GM21825 (cell line): ENCODE measurements around the gene HP1BP3.

ENCODE experiments used
- ATAC-seq: cut with Tn5 transposase; IDR thresholded peaks from one replicate; pipeline ENCODE4 v1.9.1; 2021; ENCODE audit warnings: mild to moderate bottlenecking, moderate library complexity; ENCODE audit not compliant: unreplicated experiment

The HP1BP3 gene

DNA sequence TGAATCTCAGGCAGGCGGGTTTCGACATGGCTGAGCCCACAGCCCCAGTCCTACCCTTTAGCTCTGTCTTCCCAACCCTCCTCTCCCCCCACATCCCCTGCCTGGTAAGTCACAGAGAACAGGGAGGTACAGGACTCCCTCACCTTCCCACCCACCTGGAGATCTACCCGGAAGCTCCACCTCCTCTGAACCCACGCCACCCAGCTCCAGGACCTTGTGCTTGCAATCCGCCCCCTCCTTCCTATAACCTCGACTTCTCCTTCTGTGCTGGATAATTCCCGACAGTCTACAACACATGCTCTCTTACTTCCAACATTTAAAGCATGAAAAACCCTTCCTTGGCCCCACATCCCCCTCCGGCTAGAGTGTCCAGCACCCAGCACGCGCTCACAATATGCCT is 91.6 kb downstream of the HP1BP3 start:
- no peak for ATAC-seq

DNA sequence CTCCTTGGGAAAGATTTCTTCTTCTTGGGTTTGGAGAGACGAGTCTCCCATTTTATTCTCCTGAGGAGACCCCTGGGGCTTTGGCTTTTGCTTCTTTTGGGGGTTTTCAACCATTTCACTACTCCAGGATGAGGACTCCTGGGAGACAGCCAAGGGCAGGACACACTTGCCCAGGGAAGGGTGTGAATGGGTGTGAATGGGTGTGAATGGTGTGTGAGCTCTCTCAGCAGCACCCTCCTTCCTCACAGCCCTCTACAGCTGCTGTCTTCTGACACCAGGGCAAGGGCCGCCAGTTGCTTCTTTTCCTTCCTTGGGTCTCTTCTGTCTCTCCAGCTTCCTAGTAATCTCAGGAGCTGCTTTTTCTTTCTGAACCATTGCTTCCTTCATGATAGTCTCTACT is 93.5 kb downstream of the HP1BP3 start:
- ATAC-seq: no peak
